H9 (cell line): ENCODE measurements around the gene MYOD1. TPM values are rescaled to one million over a fixed set of nuclear protein-coding genes. Genes with fewer than 3 reads are reported as not detected.

Experiments used
- DNase-seq: peaks from one replicate; pipeline ENCODE4 v3.0.0-alpha.2; 2017
- H2AFZ ChIP-seq: one replicate; pipeline ENCODE4 v1.6.1; 2013; ENCODE audit warnings: mild to moderate bottlenecking, low read length, control low read depth, moderate library complexity
- H2AK5ac ChIP-seq: 2 replicates; pipeline ENCODE4 v1.6.1; 2013; ENCODE audit warnings: low read length, control low read depth, mixed read lengths; ENCODE audit not compliant: insufficient read length
- H2BK120ac ChIP-seq: one replicate; pipeline ENCODE4 v1.6.1; 2013; ENCODE audit warnings: low read depth, mild to moderate bottlenecking, low read length, control low read depth, inconsistent platforms; ENCODE audit not compliant: poor library complexity, severe bottlenecking
- H2BK12ac ChIP-seq: 2 replicates; pipeline ENCODE4 v1.6.1; 2013; ENCODE audit warnings: low read length, control low read depth, mixed read lengths, low read depth; ENCODE audit not compliant: insufficient read length
- H2BK15ac ChIP-seq: 2 replicates; pipeline ENCODE4 v1.6.1; 2013; ENCODE audit warnings: low read depth, low read length, control low read depth
- H2BK20ac ChIP-seq: one replicate; pipeline ENCODE4 v1.6.1; 2013; ENCODE audit warnings: low read depth, mild to moderate bottlenecking, low read length, control low read depth, inconsistent platforms; ENCODE audit not compliant: poor library complexity, severe bottlenecking
- H2BK5ac ChIP-seq: 2 replicates; pipeline ENCODE4 v1.6.1; 2013; ENCODE audit warnings: low read length, control low read depth, mixed read lengths; ENCODE audit not compliant: insufficient read length
- H3K14ac ChIP-seq: 2 replicates; pipeline ENCODE4 v1.6.1; 2013; ENCODE audit warnings: low read length, control low read depth; ENCODE audit not compliant: insufficient read depth
- H3K18ac ChIP-seq: 2 replicates; pipeline ENCODE4 v1.6.1; 2013; ENCODE audit warnings: low read depth, mild to moderate bottlenecking, mixed read lengths, low read length, control low read depth; ENCODE audit not compliant: insufficient read length
- H3K23ac ChIP-seq: 2 replicates; pipeline ENCODE4 v1.6.1; 2013; ENCODE audit warnings: low read length, control low read depth, mixed read lengths, low read depth; ENCODE audit not compliant: insufficient read length
- H3K23me2 ChIP-seq: 2 replicates; pipeline ENCODE4 v1.6.1; 2013; ENCODE audit warnings: low read depth, mild to moderate bottlenecking, mixed read lengths, low read length, control low read depth; ENCODE audit not compliant: insufficient read length, poor library complexity, severe bottlenecking
- H3K27ac ChIP-seq: 2 replicates; pipeline ENCODE4 v1.5.1; 2013; ENCODE audit warnings: low read length, control low read depth, mixed read lengths, low read depth; ENCODE audit not compliant: insufficient read length
- H3K27me3 ChIP-seq: 2 replicates; pipeline ENCODE4 v1.6.1; 2013; ENCODE audit warnings: low read length, control low read depth, inconsistent platforms; ENCODE audit not compliant: insufficient read depth
- H3K4ac ChIP-seq: 2 replicates; pipeline ENCODE4 v1.6.1; 2013; ENCODE audit warnings: low read depth, mild to moderate bottlenecking, control low read depth, inconsistent platforms, low read length, moderate library complexity
- H3K4me1 ChIP-seq: 2 replicates; pipeline ENCODE4 v1.6.1; 2013; ENCODE audit warnings: low read length, control low read depth, inconsistent platforms; ENCODE audit not compliant: insufficient read depth
- H3K4me2 ChIP-seq: 2 replicates; pipeline ENCODE4 v1.6.1; 2013; ENCODE audit warnings: low read length, control low read depth, mixed read lengths; ENCODE audit not compliant: insufficient read length, insufficient read depth
- H3K56ac ChIP-seq: 2 replicates; pipeline ENCODE4 v1.6.1; 2013; ENCODE audit warnings: low read depth, mild to moderate bottlenecking, mixed read lengths, low read length, control low read depth; ENCODE audit not compliant: insufficient read length
- H3K79me1 ChIP-seq: 2 replicates; pipeline ENCODE4 v1.6.1; 2013; ENCODE audit warnings: low read depth, mild to moderate bottlenecking, moderate library complexity, low read length, control low read depth, inconsistent platforms; ENCODE audit not compliant: insufficient read depth, poor library complexity, severe bottlenecking
- H3K79me2 ChIP-seq: 2 replicates; pipeline ENCODE4 v1.6.1; 2013; ENCODE audit warnings: low read length, control low read depth, inconsistent platforms; ENCODE audit not compliant: insufficient read depth
- H3K9ac ChIP-seq: 2 replicates; pipeline ENCODE4 v1.6.1; 2013; ENCODE audit warnings: low read length, control low read depth, mixed read lengths; ENCODE audit not compliant: insufficient read length; ENCODE audit errors: extremely low read depth
- H3K9me3 ChIP-seq: one replicate; pipeline ENCODE4 v1.6.1; 2013; ENCODE audit warnings: low read depth, low read length, inconsistent platforms; ENCODE audit not compliant: control insufficient read depth
- H3T11ph ChIP-seq: one replicate; pipeline ENCODE4 v1.6.1; 2013; ENCODE audit warnings: mild to moderate bottlenecking, low read length, control low read depth, inconsistent platforms
- H4K20me1 ChIP-seq: one replicate; pipeline ENCODE4 v1.6.1; 2013; ENCODE audit not compliant: control insufficient read depth, insufficient read length, insufficient read depth
- H4K5ac ChIP-seq: 2 replicates; pipeline ENCODE4 v1.6.1; 2013; ENCODE audit warnings: low read depth, mild to moderate bottlenecking, mixed read lengths, low read length, control low read depth; ENCODE audit not compliant: insufficient read length
- H4K8ac ChIP-seq: replicated peaks from 2 replicates; pipeline ENCODE4 v1.6.1; 2013; ENCODE audit warnings: low read length, control low read depth, mixed read lengths, low read depth; ENCODE audit not compliant: insufficient read length
- H4K91ac ChIP-seq: 2 replicates; pipeline ENCODE4 v1.6.1; 2013; ENCODE audit warnings: low read depth, mild to moderate bottlenecking, moderate library complexity, mixed read lengths, low read length, control low read depth; ENCODE audit not compliant: insufficient read length
- H3K27ac Mint-ChIP-seq, 3 experiments: 2 replicates in 2 of 3; 3 replicates in 1 of 3; pipeline ENCODE4 v1.8.0; 2020 to 2021; ENCODE audit warnings: mixed read lengths in 3 of 3, mild to moderate bottlenecking in 1 of 3, moderate library complexity in 1 of 3
- H3K27me3 Mint-ChIP-seq: 2 replicates; pipeline ENCODE4 v1.8.0; 2021; ENCODE audit warnings: low read depth, mild to moderate bottlenecking, moderate library complexity, mixed read lengths
- H3K36me3 Mint-ChIP-seq, 3 experiments: 2 replicates in 2 of 3; 3 replicates in 1 of 3; pipeline ENCODE4 v1.8.0; 2020 to 2021; ENCODE audit warnings: low read depth in 3 of 3, mixed read lengths in 3 of 3; ENCODE audit not compliant: insufficient read depth in 1 of 3
- H3K4me1 Mint-ChIP-seq, 2 experiments: 2 replicates each; pipeline ENCODE4 v1.8.0; 2020; ENCODE audit warnings: mixed read lengths in 2 of 2
- H3K4me3 Mint-ChIP-seq, 2 experiments: 2 replicates in 1 of 2; 3 replicates in 1 of 2; pipeline ENCODE4 v1.8.0; 2020 to 2021; ENCODE audit warnings: mild to moderate bottlenecking in 2 of 2, mixed read lengths in 2 of 2, moderate library complexity in 1 of 2
- H3K9me3 Mint-ChIP-seq, 2 experiments: 2 replicates in 1 of 2; 3 replicates in 1 of 2; pipeline ENCODE4 v1.8.0; 2020; ENCODE audit warnings: mild to moderate bottlenecking in 2 of 2, mixed read lengths in 2 of 2, moderate library complexity in 1 of 2
- WGBS: extraction: QIAGEN DNeasy Blood & Tissue Kit; methylation state at CpG from one replicate; pipeline ENCODE4 v1.1.7; 2013; ENCODE audit warnings: missing lambda C conversion rate, low lambda C conversion rate, mixed read lengths; ENCODE audit not compliant: insufficient read length; ENCODE audit errors: extremely low coverage; 5-methylcytosine and 5-hydroxymethylcytosine counted together
- total RNA-seq: library from RNA; stranded (reverse); gene quantifications from 2 replicates; pipeline ENCODE4 v1.2.1, GENCODE V29; 2021
- TF ChIP-seq, protein P1 (sequence below): fragments of 200-600 bp; sonication (generic); conservative IDR thresholded peaks from 3 replicates; pipeline ENCODE4 v1.8.0; 2021; ENCODE audit warnings: antibody characterized with exemption, mild to moderate bottlenecking

MYOD1 gene
- total RNA-seq, 1 experiment from 2014 or later = not detected

DNA sequence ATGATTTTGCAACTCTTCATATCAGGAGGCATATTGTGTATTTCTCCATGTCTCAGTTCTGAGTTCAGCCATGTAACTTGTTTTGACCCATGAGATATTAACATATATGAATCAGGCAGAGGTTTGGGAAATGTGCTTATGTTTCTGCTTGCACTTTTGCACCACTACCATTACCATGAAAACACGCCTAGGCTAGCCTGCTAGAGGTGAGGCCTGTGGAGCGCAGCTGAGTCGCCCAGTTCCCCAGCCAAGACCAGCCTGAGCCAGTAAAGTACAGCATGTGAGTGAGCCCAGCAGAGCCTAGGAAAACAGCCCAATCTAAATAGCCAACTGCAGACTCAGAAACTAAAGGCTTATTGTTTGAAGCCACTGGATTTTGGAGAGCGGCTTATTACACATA lies 18.4 kb upstream of the MYOD1 start:
- Histone ChIP-seq H2BK5ac (no peak overlapping the region), H3K9me3 (no peaks in the 10 kb centered on the region), H3K4me1 (no peaks in the 10 kb centered on the region), H3K14ac (no peak overlapping the region), H3K23me2 (no peaks in the 10 kb centered on the region), H3K18ac (no peak overlapping the region), H3K27ac (no peak overlapping the region), H3K27me3 (peaks cover 11% of the 10 kb centered on the region), H2BK120ac (no peak overlapping the region), H4K20me1 (no peaks in the 10 kb centered on the region), H3K4ac (no peak overlapping the region), H3T11ph (no peak overlapping the region), H4K8ac (no peak overlapping the region), H2BK12ac (no peak overlapping the region), H4K91ac (no peak overlapping the region), H2BK20ac (no peak overlapping the region), H2AFZ (no peak overlapping the region), H2AK5ac (no peak overlapping the region), H2BK15ac (no peak overlapping the region), H3K79me2 (no peaks in the 10 kb centered on the region), H4K5ac (no peak overlapping the region), H3K23ac (no peak overlapping the region), H3K4me2 (no peak overlapping the region), H3K79me1 (no peaks in the 10 kb centered on the region), H3K56ac (no peak overlapping the region), H3K9ac (no peak overlapping the region)
- Mint-ChIP-seq H3K27ac (no peak overlapping the region), H3K36me3 (peaks cover 0 to 3% (median 0%) of the 10 kb centered on the region in 3 experiments; a peak in 3 of 7 replicates), H3K4me3 (no peak overlapping the region), H3K9me3 (peaks cover 6 to 8% of the 10 kb centered on the region in 2 experiments; a peak in 4 of 5 replicates), H3K27me3 (peaks cover 48% of the 10 kb centered on the region), H3K4me1 (peaks cover 0 to 9% of the 10 kb centered on the region in 2 experiments; a peak in 2 of 4 replicates)
- WGBS = no CpG with 5 or more reads among the region's 4 CpGs
- TF ChIP-seq, protein P1, sequence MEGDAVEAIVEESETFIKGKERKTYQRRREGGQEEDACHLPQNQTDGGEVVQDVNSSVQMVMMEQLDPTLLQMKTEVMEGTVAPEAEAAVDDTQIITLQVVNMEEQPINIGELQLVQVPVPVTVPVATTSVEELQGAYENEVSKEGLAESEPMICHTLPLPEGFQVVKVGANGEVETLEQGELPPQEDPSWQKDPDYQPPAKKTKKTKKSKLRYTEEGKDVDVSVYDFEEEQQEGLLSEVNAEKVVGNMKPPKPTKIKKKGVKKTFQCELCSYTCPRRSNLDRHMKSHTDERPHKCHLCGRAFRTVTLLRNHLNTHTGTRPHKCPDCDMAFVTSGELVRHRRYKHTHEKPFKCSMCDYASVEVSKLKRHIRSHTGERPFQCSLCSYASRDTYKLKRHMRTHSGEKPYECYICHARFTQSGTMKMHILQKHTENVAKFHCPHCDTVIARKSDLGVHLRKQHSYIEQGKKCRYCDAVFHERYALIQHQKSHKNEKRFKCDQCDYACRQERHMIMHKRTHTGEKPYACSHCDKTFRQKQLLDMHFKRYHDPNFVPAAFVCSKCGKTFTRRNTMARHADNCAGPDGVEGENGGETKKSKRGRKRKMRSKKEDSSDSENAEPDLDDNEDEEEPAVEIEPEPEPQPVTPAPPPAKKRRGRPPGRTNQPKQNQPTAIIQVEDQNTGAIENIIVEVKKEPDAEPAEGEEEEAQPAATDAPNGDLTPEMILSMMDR = no peak
- DNase-seq = no peak
